Fibroblast of villous mesenchyme (primary cell): ENCODE measurements around the gene DUSP10. TPM values are rescaled to one million over a fixed set of nuclear protein-coding genes. Genes with fewer than 3 reads are reported as not detected.

Experiments
- DNase-seq: peaks from one replicate; pipeline ENCODE4 v3.0.0-alpha.2; 2010; ENCODE audit warnings: low read depth
- H3K4me3 ChIP-seq: 2 replicates; pipeline ENCODE4 v1.5.1; 2011; ENCODE audit warnings: low read depth, mild to moderate bottlenecking, low read length
- total RNA-seq: library from RNA; depleted of rRNA; stranded (reverse); fragments of >200 nt; gene quantifications from 2 replicates; pipeline ENCODE4 v1.2.3, GENCODE V29; 2012
- TF ChIP-seq, protein P1 (sequence below): IDR thresholded peaks from 2 replicates; pipeline ENCODE4 v1.5.1; 2012; ENCODE audit warnings: low read depth, mild to moderate bottlenecking, low read length; ENCODE audit not compliant: insufficient read depth

DUSP10 gene
- total RNA-seq, 1 donor, result 35.8 TPM

DNA sequence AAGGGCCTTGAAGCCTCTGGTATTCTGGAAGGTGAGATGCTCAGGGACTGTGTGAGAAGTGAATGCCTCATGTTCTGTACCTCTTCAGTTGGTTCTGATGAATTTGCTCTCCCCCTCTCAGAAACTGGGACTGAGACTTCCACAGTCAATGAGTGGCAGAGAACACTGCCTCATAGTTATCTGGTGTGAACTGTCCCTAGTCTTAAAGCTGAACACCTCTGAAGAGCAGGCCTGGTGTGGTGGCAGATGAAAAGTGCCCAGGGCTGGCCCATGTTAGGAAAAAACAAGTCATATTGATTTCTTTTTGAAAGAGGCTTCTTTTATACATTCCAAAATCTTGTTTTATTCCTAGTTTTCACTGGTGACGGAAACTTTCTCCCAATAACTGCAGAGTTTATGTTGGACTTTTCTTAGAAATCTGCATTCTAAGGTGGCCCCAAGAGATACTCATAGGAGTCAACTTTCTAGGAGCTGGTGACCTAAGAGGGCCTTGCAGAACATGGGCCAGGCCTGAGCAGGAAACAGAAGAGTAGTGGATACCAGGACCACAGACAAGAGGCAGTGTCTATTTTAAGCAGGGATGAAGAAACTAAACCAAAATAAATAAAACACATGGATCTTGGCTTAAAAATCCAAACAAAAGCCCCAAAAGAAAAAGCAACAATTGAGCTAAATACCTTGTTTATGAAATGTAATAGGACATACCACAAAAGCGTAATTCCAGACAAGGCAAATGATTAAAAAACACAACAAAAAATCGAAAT lies 19.5 kb downstream of the DUSP10 start:
- no peak overlapping the region for H3K4me3 ChIP-seq
- DNase-seq, result peak; percentile 45
- TF ChIP-seq, protein P1, sequence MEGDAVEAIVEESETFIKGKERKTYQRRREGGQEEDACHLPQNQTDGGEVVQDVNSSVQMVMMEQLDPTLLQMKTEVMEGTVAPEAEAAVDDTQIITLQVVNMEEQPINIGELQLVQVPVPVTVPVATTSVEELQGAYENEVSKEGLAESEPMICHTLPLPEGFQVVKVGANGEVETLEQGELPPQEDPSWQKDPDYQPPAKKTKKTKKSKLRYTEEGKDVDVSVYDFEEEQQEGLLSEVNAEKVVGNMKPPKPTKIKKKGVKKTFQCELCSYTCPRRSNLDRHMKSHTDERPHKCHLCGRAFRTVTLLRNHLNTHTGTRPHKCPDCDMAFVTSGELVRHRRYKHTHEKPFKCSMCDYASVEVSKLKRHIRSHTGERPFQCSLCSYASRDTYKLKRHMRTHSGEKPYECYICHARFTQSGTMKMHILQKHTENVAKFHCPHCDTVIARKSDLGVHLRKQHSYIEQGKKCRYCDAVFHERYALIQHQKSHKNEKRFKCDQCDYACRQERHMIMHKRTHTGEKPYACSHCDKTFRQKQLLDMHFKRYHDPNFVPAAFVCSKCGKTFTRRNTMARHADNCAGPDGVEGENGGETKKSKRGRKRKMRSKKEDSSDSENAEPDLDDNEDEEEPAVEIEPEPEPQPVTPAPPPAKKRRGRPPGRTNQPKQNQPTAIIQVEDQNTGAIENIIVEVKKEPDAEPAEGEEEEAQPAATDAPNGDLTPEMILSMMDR, result no peak

DNA sequence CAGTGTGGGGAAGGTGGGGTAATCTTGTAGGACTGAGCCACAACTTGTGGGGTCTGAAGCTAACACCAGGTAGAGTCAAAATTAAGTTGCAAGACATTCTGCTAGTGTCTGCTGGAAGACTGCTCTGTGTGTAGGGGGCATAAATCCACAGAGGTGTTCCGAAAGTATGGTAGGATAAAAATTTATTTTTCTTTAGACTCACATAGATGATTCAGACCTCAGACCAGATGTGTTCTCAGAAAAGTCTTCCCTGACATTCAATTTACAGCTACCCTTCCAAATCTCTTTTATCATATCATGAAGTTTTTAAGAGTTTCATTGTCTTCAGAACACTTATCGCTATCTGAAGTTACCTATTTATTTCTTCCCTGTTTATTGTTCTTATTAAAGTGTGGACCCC lies 21.3 kb downstream of the DUSP10 start:
- DNase-seq, result no peak
- TF ChIP-seq, protein P1, result no peak
- H3K4me3 ChIP-seq, result no peak overlapping the region

DNA sequence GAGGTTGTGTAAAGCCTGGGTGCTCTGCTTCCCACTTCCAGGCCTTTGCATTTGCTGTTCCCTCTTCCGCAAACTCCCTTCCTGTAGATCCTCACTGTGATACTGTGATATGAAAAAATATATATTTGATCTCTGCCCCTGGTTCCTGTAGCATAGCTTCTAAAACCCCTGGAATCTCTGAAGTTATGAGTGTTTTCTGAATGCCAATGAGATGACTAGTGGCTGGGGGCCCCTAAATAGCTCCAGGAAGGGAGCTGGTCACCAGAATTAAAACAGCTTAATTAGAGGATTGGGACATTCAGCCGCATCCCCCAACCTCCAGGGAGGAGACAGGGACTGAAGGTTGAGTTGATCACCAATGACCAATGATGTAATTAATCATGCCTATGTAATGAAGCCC lies 21.9 kb downstream of the DUSP10 start:
- H3K4me3 ChIP-seq, result no peak overlapping the region
- TF ChIP-seq, protein P1, result no peak
- DNase-seq, result no peak

DNA sequence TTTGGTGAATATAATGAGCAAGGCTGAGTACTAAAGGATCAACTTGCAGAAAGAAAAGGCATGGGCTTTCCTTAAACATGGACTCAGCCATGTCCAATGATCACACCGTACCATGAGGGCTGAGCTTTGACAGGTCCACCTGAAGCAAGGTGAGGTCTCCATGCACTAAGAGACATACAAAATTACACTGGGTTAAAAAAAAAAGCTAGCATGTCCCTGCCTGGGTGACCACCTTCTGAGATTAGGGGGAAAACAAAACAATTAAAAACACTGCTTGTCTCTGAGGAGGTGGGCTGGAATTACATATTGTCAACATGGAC lies 22.7 kb downstream of the DUSP10 start:
- no peak overlapping the region for H3K4me3 ChIP-seq
- no peak for DNase-seq
- TF ChIP-seq, protein P1, result no peak

DNA sequence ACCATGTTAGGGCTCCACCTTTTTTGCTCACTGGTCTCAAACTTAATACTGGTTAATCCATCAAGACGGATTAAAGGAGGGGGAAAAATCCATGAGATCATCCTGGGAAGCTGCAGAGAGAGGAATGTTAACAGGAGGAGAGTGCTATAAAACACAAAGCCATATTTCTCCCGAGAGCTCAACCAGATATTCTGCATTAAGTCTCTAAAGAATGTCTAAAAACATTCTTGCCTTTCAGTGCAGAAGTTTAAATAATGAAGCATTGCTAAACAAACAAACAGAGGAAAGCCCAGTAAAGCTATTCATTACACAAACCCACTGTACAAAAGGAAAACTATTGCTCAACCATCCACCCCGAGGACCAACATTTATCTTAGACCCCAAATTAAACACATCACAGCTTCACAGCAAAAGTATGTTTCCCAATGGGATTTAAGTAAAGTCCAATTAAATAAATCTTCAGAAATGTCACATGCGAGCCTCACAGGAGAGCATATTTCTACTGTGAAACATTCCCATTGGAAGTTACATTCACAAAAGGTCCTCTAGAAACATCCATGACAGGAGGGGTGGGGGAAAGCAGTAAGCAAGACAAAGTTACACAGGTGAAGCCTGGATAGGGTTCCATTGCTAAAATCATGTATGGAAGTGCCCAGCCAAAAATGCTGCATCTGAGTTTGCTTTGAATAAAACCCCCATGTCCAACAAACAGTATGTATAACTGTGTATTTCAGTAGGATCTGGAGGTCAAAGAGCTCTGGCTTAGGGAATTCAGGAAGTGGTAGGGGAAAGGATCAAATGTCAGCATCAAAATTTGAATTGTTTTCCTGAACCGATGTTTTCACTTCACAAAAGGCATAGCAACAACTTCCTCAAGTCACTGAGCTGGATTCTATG lies 23.3 kb downstream of the DUSP10 start:
- H3K4me3 ChIP-seq, result no peak overlapping the region
- TF ChIP-seq, protein P1, result no peak
- DNase-seq, result peak; percentile 97

DNA sequence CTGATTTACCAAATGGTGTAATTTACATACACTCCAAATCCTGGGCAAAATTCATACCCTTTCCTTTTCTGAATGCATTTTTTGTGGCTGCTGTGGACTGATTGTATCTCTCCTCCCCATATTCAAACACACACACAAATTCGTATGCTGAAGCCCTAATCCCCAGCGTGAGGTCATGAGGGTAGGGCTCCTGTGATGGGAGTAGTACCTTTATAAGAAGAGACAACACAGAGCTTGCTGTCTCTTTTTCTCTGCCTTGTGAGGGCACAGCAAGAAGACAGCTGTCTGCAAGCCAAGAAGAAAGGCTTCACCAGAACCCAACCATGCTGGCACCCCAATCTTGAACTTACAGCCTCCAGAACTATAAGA lies 24.4 kb downstream of the DUSP10 start:
- DNase-seq, result peak; percentile 38
- no peak overlapping the region for H3K4me3 ChIP-seq
- TF ChIP-seq, protein P1, result no peak
